HEK293 (cell line): ENCODE measurements around the gene EDEM3.

Source experiments
- CTCF ChIA-PET: fragments of 350-600 bp; formaldehyde crosslinking; extraction: SDS; loops from one replicate; lab custom pipeline; 2021; ENCODE audit warnings: antibody characterized with exemption; lab: Yijun Ruan, JAX
- POLR2A ChIA-PET: fragments of 300-600 bp; formaldehyde crosslinking; extraction: SDS; loops from one replicate; lab custom pipeline; 2020; ENCODE audit warnings: antibody characterized with exemption, inconsistent platforms; lab: Yijun Ruan, JAX
- H3K27ac ChIP-seq: fragments of 200-500 bp; sonication (Bioruptor generic); 2 replicates; pipeline ENCODE4 v1.5.1; 2014; ENCODE audit warnings: low read depth, low read length, control low read depth, inconsistent platforms; ENCODE audit errors: extremely low read depth
- H3K36me3 ChIP-seq, 2 experiments: fragments of 200-500 bp in 1 of 2; sonication (Bioruptor generic) in 1 of 2; 1 replicate in 1 of 2; 2 replicates in 1 of 2; pipeline ENCODE4 v1.5.1; 2014 to 2017; ENCODE audit warnings: inconsistent platforms in 2 of 2, low read length in 2 of 2; ENCODE audit not compliant: control insufficient read depth in 2 of 2, insufficient read depth in 1 of 2
- H3K4me1 ChIP-seq: fragments of 200-500 bp; sonication (Bioruptor generic); 2 replicates; pipeline ENCODE4 v1.5.1; 2014; ENCODE audit warnings: mild to moderate bottlenecking, low read length, inconsistent platforms; ENCODE audit not compliant: control insufficient read depth, insufficient read depth
- H3K4me3 ChIP-seq: 2 replicates; pipeline ENCODE4 v1.5.1; 2011; ENCODE audit warnings: low read depth, mild to moderate bottlenecking, control low read depth, low read length, moderate library complexity
- H3K9me3 ChIP-seq: fragments of 200-500 bp; sonication (Bioruptor generic); 2 replicates; pipeline ENCODE4 v1.5.1; 2014; ENCODE audit warnings: low read depth, low read length, inconsistent platforms; ENCODE audit not compliant: control insufficient read depth, insufficient read depth
- KLF8 ChIP-seq: fragments of 450-650 bp; formaldehyde crosslinking; IDR thresholded peaks from 2 replicates; pipeline ENCODE4 v1.5.1; 2016; ENCODE audit warnings: missing biosample characterization, missing genetic modification characterization
- RBAK ChIP-seq: fragments of 450-650 bp; formaldehyde crosslinking; IDR thresholded peaks from 2 replicates; pipeline ENCODE4 v1.5.1; 2016; ENCODE audit warnings: missing biosample characterization, missing genetic modification characterization
- SP3 ChIP-seq: fragments of 450-650 bp; formaldehyde crosslinking; IDR thresholded peaks from 2 replicates; pipeline ENCODE4 v1.5.1; 2016; ENCODE audit warnings: missing biosample characterization, missing genetic modification characterization
- YY2 ChIP-seq: fragments of 450-650 bp; formaldehyde crosslinking; IDR thresholded peaks from 2 replicates; pipeline ENCODE4 v1.5.1; 2016; ENCODE audit warnings: missing biosample characterization, missing genetic modification characterization
- ZBTB26 ChIP-seq: fragments of 450-650 bp; formaldehyde crosslinking; optimal IDR thresholded peaks from 2 replicates; pipeline ENCODE3; 2016; ENCODE audit warnings: missing biosample characterization, mild to moderate bottlenecking, missing genetic modification characterization
- ZBTB7A ChIP-seq: fragments of 450-650 bp; formaldehyde crosslinking; IDR thresholded peaks from 2 replicates; pipeline ENCODE4 v1.5.1; 2016; ENCODE audit warnings: low read depth, missing biosample characterization, missing genetic modification characterization
- ZNF10 ChIP-seq: fragments of 450-650 bp; formaldehyde crosslinking; IDR thresholded peaks from 2 replicates; pipeline ENCODE4 v1.5.1; 2017; ENCODE audit warnings: missing biosample characterization, missing genetic modification characterization
- ZNF114 ChIP-seq: fragments of 450-650 bp; formaldehyde crosslinking; IDR thresholded peaks from 2 replicates; pipeline ENCODE4 v1.5.0; 2017; ENCODE audit warnings: missing biosample characterization, missing genetic modification characterization
- ZNF157 ChIP-seq: fragments of 450-650 bp; formaldehyde crosslinking; IDR thresholded peaks from 2 replicates; pipeline ENCODE4 v1.5.1; 2016; ENCODE audit warnings: missing biosample characterization, missing genetic modification characterization
- ZNF324 ChIP-seq: fragments of 450-650 bp; formaldehyde crosslinking; IDR thresholded peaks from 2 replicates; pipeline ENCODE4 v1.5.1; 2016; ENCODE audit warnings: missing biosample characterization, missing genetic modification characterization
- ZNF354C ChIP-seq: fragments of 450-650 bp; formaldehyde crosslinking; IDR thresholded peaks from 2 replicates; pipeline ENCODE4 v1.5.1; 2016; ENCODE audit warnings: missing biosample characterization, missing genetic modification characterization, low read depth, borderline replicate concordance
- ZNF37A ChIP-seq: fragments of 450-650 bp; IDR thresholded peaks from 2 replicates; pipeline ENCODE4 v1.5.1; 2018; ENCODE audit warnings: missing biosample characterization, missing genetic modification characterization
- ZNF600 ChIP-seq: fragments of 450-650 bp; formaldehyde crosslinking; IDR thresholded peaks from 2 replicates; pipeline ENCODE4 v1.5.1; 2016; ENCODE audit warnings: missing biosample characterization, missing genetic modification characterization
- ZNF747 ChIP-seq: fragments of 450-650 bp; formaldehyde crosslinking; IDR thresholded peaks from 2 replicates; pipeline ENCODE4 v1.5.1; 2016; ENCODE audit warnings: missing biosample characterization, missing genetic modification characterization
- ZNF768 ChIP-seq: fragments of 450-650 bp; formaldehyde crosslinking; IDR thresholded peaks from 2 replicates; pipeline ENCODE4 v1.5.1; 2018; ENCODE audit warnings: missing biosample characterization, mild to moderate bottlenecking, missing genetic modification characterization
- ZNF843 ChIP-seq: fragments of 450-650 bp; formaldehyde crosslinking; IDR thresholded peaks from 2 replicates; pipeline ENCODE4 v1.5.1; 2016; ENCODE audit warnings: missing biosample characterization, missing genetic modification characterization
- TF ChIP-seq, protein P1 (sequence below): fragments of 450-650 bp; formaldehyde crosslinking; IDR thresholded peaks from 2 replicates; pipeline ENCODE4 v1.5.1; 2016; ENCODE audit warnings: missing biosample characterization, missing genetic modification characterization
- TF ChIP-seq, protein P2 (sequence below): fragments of 450-650 bp; formaldehyde crosslinking; IDR thresholded peaks from 2 replicates; pipeline ENCODE4 v1.5.1; 2017; ENCODE audit warnings: missing biosample characterization, missing genetic modification characterization
- TF ChIP-seq, protein P3 (sequence below): fragments of 450-650 bp; formaldehyde crosslinking; IDR thresholded peaks from 2 replicates; pipeline ENCODE4 v1.5.1; 2016; ENCODE audit warnings: missing biosample characterization, missing genetic modification characterization
- TF ChIP-seq, protein P4 (sequence below): fragments of 450-650 bp; formaldehyde crosslinking; IDR thresholded peaks from 2 replicates; pipeline ENCODE4 v1.5.1; 2016; ENCODE audit warnings: missing biosample characterization, missing genetic modification characterization, borderline replicate concordance

The EDEM3 gene

DNA sequence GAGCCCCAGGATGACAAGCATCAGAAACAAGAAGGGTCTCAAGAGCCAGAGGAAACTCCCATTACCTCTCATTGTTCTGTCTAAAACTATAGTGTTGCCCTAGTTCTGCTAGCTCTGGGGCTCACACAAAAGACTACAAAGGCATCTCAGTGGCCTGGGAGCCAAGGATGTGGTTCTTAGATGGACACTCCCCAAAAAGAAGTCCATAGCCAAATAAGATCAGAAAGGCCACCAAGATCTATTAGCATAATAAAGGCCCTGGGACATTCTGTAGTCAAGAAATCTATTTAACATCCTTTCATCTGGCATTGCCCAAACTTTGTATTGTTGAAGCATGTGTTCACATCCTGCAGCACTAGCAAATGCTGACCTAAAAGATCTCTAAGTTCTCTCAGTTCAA is 99.5 kb downstream of the EDEM3 start (continued):
- TF ChIP-seq, protein P1, sequence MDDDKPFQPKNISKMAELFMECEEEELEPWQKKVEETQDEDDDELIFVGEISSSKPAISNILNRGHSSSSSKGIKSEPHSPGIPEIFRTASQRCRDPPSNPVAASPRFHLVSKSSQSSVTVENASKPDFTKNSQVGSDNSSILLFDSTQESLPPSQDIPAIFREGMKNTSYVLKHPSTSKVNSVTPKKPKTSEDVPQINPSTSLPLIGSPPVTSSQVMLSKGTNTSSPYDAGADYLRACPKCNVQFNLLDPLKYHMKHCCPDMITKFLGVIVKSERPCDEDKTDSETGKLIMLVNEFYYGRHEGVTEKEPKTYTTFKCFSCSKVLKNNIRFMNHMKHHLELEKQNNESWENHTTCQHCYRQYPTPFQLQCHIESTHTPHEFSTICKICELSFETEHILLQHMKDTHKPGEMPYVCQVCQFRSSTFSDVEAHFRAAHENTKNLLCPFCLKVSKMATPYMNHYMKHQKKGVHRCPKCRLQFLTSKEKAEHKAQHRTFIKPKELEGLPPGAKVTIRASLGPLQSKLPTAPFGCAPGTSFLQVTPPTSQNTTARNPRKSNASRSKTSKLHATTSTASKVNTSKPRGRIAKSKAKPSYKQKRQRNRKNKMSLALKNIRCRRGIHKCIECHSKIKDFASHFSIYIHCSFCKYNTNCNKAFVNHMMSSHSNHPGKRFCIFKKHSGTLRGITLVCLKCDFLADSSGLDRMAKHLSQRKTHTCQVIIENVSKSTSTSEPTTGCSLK (tag by site-specific recombination), result no peak
- TF ChIP-seq ZNF354C (tag by site-specific recombination) (no peak), ZNF600 (no peak), RBAK (tag by site-specific recombination) (no peak), ZNF324 (no peak), ZBTB7A (tag by site-specific recombination) (no peak), ZNF157 (tag by site-specific recombination) (no peak), ZNF114 (no peak)
- TF ChIP-seq, protein P2, sequence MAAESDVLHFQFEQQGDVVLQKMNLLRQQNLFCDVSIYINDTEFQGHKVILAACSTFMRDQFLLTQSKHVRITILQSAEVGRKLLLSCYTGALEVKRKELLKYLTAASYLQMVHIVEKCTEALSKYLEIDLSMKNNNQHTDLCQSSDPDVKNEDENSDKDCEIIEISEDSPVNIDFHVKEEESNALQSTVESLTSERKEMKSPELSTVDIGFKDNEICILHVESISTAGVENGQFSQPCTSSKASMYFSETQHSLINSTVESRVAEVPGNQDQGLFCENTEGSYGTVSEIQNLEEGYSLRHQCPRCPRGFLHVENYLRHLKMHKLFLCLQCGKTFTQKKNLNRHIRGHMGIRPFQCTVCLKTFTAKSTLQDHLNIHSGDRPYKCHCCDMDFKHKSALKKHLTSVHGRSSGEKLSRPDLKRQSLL (tag by site-specific recombination), result no peak
- TF ChIP-seq, protein P3, sequence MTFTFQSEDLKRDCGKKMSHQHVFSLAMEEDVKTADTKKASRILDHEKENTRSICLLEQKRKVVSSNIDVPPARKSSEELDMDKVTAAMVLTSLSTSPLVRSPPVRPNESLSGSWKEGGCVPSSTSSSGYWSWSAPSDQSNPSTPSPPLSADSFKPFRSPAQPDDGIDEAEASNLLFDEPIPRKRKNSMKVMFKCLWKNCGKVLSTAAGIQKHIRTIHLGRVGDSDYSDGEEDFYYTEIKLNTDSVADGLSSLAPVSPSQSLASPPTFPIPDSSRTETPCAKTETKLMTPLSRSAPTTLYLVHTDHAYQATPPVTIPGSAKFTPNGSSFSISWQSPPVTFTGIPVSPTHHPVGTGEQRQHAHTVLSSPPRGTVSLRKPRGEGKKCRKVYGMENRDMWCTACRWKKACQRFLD, result no peak

DNA sequence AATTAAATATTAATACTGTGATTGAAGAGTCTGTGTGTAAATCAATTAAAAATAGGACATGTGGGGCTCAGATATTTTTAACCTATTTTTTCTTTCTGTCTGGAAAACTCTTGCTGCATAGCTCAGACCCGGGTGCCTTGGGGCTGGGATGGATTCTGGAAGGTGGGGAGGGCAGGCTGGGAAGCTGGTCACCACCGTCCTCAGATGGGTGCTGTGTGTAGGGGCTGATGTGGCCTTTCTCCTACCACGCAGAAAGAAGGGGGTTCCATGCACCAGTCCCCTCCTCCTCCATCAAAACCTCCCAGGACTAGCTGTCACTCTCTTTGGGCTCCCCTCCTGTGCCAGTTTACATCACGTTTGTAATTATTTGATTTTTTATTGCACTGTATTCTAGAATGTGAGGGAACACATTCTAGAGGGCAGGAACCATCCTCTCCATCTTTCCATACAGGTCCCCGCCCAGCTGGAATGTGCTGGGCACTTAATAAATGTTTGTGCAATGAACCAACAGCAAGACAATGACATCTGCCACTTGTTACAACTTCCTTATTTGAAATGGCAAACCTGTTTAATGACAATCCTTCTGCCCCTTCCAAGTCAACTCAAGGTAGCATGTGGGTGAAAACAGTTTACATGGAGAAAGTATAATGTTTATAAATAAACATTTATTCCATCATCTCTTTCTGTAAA is 104.3 kb downstream of the EDEM3 start:
- Histone ChIP-seq H3K4me3 (no peak overlapping the region), H3K9me3 (no peaks in the 10 kb centered on the region), H3K27ac (no peak overlapping the region), H3K4me1 (no peaks in the 10 kb centered on the region), H3K36me3 (no peaks in the 10 kb centered on the region)
- POLR2A ChIA-PET, result no interaction called here
- CTCF ChIA-PET, result interaction anchor here (0.6 to 0.9 kb wide), 2 partner anchors 13 to 225 kb away, joined by 3 to 5 read pairs; no protein-coding TSS in a partner anchor
- TF ChIP-seq ZNF10 (tag by site-specific recombination) (no peak), ZBTB26 (tag by site-specific recombination) (no peak), SP3 (tag by site-specific recombination) (no peak), ZNF768 (tag by site-specific recombination) (no peak), ZNF747 (tag by site-specific recombination) (no peak), KLF8 (no peak), ZNF324 (no peak), ZNF843 (tag by site-specific recombination) (no peak), YY2 (tag by site-specific recombination) (no peak), ZNF37A (tag by site-specific recombination) (no peak)
- TF ChIP-seq, protein P4, sequence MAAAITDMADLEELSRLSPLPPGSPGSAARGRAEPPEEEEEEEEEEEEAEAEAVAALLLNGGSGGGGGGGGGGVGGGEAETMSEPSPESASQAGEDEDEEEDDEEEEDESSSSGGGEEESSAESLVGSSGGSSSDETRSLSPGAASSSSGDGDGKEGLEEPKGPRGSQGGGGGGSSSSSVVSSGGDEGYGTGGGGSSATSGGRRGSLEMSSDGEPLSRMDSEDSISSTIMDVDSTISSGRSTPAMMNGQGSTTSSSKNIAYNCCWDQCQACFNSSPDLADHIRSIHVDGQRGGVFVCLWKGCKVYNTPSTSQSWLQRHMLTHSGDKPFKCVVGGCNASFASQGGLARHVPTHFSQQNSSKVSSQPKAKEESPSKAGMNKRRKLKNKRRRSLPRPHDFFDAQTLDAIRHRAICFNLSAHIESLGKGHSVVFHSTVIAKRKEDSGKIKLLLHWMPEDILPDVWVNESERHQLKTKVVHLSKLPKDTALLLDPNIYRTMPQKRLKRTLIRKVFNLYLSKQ (tag by site-specific recombination), result no peak
- TF ChIP-seq, all 188 proteins: peak for 0
